Measurements from ENCODE around the gene PTPRM. TPM values are rescaled to one million over a fixed set of nuclear protein-coding genes. Genes with fewer than 3 reads are reported as not detected.

The PTPRM gene
- total and polyA plus RNA-seq, 2 experiments from 2014 or later = 1.6 to 5.3 TPM

DNA sequence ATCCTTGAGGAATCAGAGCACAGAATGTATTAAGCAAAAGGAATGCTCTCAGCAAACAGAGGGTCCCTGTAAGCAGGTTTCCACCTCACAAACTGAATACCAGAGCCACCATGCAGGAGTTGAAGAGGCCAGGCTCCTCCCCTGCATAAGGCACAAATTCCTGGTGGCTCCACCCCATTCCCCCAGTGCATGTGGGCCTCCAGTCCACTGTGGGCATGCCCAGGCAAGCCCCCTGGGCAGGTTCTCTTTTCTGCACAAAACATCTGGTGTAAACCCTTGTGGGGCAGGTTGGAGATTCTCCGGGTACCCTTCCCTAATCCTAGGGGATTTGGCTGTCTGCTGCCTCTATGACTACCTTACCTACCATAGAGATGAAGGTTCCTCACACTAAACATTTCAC, 166.5 kb downstream of the PTPRM start:
- Mint-ChIP-seq H3K27ac (no peak overlapping the region), H3K27me3 (ENCODE audit: insufficient read depth, low read depth, poor library complexity) (peaks cover 5% of the 10 kb centered on the region), H3K36me3 (ENCODE audit: low read depth) (peaks cover 12% of the 10 kb centered on the region; the same call in 2 of the 3 replicates), H3K9me3 (peaks cover 25% of the 10 kb centered on the region; the same call in 2 of the 3 replicates), H3K4me1 (peaks cover 16% of the 10 kb centered on the region), H3K4me3 (no peak overlapping the region)
- no peak overlapping the region for H3K4me3 ChIP-seq
- TF ChIP-seq, protein P1, sequence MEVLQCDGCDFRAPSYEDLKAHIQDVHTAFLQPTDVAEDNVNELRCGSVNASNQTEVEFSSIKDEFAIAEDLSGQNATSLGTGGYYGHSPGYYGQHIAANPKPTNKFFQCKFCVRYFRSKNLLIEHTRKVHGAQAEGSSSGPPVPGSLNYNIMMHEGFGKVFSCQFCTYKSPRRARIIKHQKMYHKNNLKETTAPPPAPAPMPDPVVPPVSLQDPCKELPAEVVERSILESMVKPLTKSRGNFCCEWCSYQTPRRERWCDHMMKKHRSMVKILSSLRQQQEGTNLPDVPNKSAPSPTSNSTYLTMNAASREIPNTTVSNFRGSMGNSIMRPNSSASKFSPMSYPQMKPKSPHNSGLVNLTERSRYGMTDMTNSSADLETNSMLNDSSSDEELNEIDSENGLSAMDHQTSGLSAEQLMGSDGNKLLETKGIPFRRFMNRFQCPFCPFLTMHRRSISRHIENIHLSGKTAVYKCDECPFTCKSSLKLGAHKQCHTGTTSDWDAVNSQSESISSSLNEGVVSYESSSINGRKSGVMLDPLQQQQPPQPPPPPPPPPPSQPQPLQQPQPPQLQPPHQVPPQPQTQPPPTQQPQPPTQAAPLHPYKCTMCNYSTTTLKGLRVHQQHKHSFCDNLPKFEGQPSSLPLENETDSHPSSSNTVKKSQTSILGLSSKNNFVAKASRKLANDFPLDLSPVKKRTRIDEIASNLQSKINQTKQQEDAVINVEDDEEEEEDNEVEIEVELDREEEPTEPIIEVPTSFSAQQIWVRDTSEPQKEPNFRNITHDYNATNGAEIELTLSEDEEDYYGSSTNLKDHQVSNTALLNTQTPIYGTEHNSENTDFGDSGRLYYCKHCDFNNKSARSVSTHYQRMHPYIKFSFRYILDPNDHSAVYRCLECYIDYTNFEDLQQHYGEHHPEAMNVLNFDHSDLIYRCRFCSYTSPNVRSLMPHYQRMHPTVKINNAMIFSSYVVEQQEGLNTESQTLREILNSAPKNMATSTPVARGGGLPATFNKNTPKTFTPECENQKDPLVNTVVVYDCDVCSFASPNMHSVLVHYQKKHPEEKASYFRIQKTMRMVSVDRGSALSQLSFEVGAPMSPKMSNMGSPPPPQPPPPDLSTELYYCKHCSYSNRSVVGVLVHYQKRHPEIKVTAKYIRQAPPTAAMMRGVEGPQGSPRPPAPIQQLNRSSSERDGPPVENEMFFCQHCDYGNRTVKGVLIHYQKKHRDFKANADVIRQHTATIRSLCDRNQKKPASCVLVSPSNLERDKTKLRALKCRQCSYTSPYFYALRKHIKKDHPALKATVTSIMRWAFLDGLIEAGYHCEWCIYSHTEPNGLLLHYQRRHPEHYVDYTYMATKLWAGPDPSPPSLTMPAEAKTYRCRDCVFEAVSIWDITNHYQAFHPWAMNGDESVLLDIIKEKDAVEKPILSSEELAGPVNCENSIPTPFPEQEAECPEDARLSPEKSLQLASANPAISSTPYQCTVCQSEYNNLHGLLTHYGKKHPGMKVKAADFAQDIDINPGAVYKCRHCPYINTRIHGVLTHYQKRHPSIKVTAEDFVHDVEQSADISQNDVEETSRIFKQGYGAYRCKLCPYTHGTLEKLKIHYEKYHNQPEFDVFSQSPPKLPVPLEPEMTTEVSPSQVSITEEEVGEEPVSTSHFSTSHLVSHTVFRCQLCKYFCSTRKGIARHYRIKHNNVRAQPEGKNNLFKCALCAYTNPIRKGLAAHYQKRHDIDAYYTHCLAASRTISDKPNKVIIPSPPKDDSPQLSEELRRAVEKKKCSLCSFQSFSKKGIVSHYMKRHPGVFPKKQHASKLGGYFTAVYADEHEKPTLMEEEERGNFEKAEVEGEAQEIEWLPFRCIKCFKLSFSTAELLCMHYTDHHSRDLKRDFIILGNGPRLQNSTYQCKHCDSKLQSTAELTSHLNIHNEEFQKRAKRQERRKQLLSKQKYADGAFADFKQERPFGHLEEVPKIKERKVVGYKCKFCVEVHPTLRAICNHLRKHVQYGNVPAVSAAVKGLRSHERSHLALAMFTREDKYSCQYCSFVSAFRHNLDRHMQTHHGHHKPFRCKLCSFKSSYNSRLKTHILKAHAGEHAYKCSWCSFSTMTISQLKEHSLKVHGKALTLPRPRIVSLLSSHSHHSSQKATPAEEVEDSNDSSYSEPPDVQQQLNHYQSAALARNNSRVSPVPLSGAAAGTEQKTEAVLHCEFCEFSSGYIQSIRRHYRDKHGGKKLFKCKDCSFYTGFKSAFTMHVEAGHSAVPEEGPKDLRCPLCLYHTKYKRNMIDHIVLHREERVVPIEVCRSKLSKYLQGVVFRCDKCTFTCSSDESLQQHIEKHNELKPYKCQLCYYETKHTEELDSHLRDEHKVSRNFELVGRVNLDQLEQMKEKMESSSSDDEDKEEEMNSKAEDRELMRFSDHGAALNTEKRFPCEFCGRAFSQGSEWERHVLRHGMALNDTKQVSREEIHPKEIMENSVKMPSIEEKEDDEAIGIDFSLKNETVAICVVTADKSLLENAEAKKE (CRISPR knock-in tag; IDR thresholded peaks at IDR 0.05) = no peak
- TF ChIP-seq, protein P2, sequence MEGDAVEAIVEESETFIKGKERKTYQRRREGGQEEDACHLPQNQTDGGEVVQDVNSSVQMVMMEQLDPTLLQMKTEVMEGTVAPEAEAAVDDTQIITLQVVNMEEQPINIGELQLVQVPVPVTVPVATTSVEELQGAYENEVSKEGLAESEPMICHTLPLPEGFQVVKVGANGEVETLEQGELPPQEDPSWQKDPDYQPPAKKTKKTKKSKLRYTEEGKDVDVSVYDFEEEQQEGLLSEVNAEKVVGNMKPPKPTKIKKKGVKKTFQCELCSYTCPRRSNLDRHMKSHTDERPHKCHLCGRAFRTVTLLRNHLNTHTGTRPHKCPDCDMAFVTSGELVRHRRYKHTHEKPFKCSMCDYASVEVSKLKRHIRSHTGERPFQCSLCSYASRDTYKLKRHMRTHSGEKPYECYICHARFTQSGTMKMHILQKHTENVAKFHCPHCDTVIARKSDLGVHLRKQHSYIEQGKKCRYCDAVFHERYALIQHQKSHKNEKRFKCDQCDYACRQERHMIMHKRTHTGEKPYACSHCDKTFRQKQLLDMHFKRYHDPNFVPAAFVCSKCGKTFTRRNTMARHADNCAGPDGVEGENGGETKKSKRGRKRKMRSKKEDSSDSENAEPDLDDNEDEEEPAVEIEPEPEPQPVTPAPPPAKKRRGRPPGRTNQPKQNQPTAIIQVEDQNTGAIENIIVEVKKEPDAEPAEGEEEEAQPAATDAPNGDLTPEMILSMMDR (conservative IDR thresholded peaks at IDR 0.05; ENCODE audit: low read depth in 2 of 2) = no peak
- TF ChIP-seq STAT1 (IDR thresholded peaks at IDR 0.05; ENCODE audit: unreplicated experiment) = no peak
- TF ChIP-seq ZNF331 (CRISPR knock-in tag; IDR thresholded peaks at IDR 0.05; ENCODE audit: low read depth) = no peak
- TF ChIP-seq NANOG (IDR thresholded peaks at IDR 0.05; ENCODE audit: borderline replicate concordance) = no peak
- no peak for TF ChIP-seq JUNB (IDR thresholded peaks at IDR 0.05; ENCODE audit: unreplicated experiment)
- no peak for TF ChIP-seq EZH2 (IDR thresholded peaks at IDR 0.05; ENCODE audit: low read depth, unreplicated experiment)
- no peak for TF ChIP-seq EZH2phosphoT487 (IDR thresholded peaks at IDR 0.05; ENCODE audit: unreplicated experiment)
- TF ChIP-seq, protein P3, sequence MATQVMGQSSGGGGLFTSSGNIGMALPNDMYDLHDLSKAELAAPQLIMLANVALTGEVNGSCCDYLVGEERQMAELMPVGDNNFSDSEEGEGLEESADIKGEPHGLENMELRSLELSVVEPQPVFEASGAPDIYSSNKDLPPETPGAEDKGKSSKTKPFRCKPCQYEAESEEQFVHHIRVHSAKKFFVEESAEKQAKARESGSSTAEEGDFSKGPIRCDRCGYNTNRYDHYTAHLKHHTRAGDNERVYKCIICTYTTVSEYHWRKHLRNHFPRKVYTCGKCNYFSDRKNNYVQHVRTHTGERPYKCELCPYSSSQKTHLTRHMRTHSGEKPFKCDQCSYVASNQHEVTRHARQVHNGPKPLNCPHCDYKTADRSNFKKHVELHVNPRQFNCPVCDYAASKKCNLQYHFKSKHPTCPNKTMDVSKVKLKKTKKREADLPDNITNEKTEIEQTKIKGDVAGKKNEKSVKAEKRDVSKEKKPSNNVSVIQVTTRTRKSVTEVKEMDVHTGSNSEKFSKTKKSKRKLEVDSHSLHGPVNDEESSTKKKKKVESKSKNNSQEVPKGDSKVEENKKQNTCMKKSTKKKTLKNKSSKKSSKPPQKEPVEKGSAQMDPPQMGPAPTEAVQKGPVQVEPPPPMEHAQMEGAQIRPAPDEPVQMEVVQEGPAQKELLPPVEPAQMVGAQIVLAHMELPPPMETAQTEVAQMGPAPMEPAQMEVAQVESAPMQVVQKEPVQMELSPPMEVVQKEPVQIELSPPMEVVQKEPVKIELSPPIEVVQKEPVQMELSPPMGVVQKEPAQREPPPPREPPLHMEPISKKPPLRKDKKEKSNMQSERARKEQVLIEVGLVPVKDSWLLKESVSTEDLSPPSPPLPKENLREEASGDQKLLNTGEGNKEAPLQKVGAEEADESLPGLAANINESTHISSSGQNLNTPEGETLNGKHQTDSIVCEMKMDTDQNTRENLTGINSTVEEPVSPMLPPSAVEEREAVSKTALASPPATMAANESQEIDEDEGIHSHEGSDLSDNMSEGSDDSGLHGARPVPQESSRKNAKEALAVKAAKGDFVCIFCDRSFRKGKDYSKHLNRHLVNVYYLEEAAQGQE (IDR thresholded peaks at IDR 0.05; ENCODE audit: unreplicated experiment) = no peak
- TF ChIP-seq ZNF114 (CRISPR knock-in tag; IDR thresholded peaks at IDR 0.05) = no peak
- TF ChIP-seq, protein P4, sequence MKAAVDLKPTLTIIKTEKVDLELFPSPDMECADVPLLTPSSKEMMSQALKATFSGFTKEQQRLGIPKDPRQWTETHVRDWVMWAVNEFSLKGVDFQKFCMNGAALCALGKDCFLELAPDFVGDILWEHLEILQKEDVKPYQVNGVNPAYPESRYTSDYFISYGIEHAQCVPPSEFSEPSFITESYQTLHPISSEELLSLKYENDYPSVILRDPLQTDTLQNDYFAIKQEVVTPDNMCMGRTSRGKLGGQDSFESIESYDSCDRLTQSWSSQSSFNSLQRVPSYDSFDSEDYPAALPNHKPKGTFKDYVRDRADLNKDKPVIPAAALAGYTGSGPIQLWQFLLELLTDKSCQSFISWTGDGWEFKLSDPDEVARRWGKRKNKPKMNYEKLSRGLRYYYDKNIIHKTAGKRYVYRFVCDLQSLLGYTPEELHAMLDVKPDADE (IDR thresholded peaks at IDR 0.05) = no peak
- TF ChIP-seq POLR2AphosphoS5 (IDR thresholded peaks at IDR 0.05; ENCODE audit: low read depth) = no peak
- TF ChIP-seq CREB1 (CRISPR knock-in tag; IDR thresholded peaks at IDR 0.05; ENCODE audit: low read depth) = no peak
- no peak overlapping the region for H2AFZ ChIP-seq
- no peaks in the 10 kb centered on the region for H3F3A ChIP-seq (replicated peaks; ENCODE audit: low read depth)
- H4K20me1 ChIP-seq (replicated peaks; ENCODE audit: insufficient read depth) = no peaks in the 10 kb centered on the region
- H3K27ac ChIP-seq (ENCODE audit: low read depth) = no peak overlapping the region
- no peaks in the 10 kb centered on the region for H3K27me3 ChIP-seq (ENCODE audit: insufficient read depth)
- H3K4me1 ChIP-seq (ENCODE audit: insufficient read depth) = peaks cover 12% of the 10 kb centered on the region
- no peaks in the 10 kb centered on the region for H3K79me2 ChIP-seq (replicated peaks; ENCODE audit: insufficient read depth)
- H3K4me2 ChIP-seq = no peak overlapping the region
- H3K36me3 ChIP-seq (ENCODE audit: insufficient read depth) = no peaks in the 10 kb centered on the region
- no peak for ATAC-seq
- no peaks in the 10 kb centered on the region for H3K9me2 ChIP-seq (ENCODE audit: insufficient read depth)
- DNase-seq (ENCODE audit: low spot score) = no peak
